ENCODE data around the gene C22orf31. TPM values are rescaled to one million over a fixed set of nuclear protein-coding genes. Genes with fewer than 3 reads are reported as not detected.

Gene C22orf31
- total RNA-seq, 2 donors from 2014 or later = 0.32 TPM; not detected in 1

GRCh38 chr22:29037340-29037932 is 24.2 kb downstream of the C22orf31 start:
- peaks cover 1% of the 10 kb centered on the region for H3K4me1 ChIP-seq
- no peaks in the 10 kb centered on the region for H3K36me3 ChIP-seq
- intact Hi-C loops (cut with DNase I) = no loop called here
- no peaks in the 10 kb centered on the region for H3K9me3 ChIP-seq
- no peak for TF ChIP-seq CTCF (IDR thresholded peaks at IDR 0.05)
- H3K27me3 ChIP-seq = no peaks in the 10 kb centered on the region
- no peak overlapping the region for H3K4me3 ChIP-seq
- DNase-seq = no peak
- peak overlapping the region in 1 of 2 donors; percentile 40 for H3K9ac ChIP-seq (ENCODE audit: low read depth in 2 of 2, low read length in 2 of 2)
- peak overlapping the region; percentile 49 for H3K27ac ChIP-seq

DNA sequence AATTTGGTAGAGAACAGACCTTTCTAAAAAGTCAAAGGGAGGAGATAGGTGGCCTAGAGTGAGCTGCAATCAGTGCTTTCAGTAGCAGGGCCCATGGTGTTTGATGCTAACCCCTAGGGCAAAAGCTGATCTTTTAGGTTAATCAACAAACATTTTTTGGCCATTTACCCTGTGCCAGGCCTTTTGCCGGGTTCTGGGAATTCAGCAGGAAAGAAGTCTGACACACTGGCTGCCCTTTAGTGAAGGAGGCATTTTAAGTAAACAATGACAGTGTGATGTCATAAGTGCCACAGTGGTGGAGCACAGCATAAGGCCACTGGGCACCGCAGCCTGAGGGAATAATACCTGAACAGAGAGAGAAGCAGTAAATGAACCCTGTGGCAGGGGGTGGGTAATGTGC is 29.0 kb downstream of the C22orf31 start:
- Histone ChIP-seq H3K9ac (ENCODE audit: low read depth in 2 of 2, low read length in 2 of 2) (no peak overlapping the region), H3K27me3 (no peaks in the 10 kb centered on the region), H3K27ac (peak overlapping the region; percentile 35), H3K9me3 (no peaks in the 10 kb centered on the region), H3K4me3 (no peak overlapping the region), H3K4me1 (peaks cover 5% of the 10 kb centered on the region), H3K36me3 (no peaks in the 10 kb centered on the region)
- DNase-seq = no peak
- intact Hi-C loops (cut with DNase I) = no loop called here
- TF ChIP-seq CTCF (IDR thresholded peaks at IDR 0.05) = no peak

- intact Hi-C loops (cut with DNase I) = no loop called here
- Histone ChIP-seq H3K4me1 (peaks cover 5% of the 10 kb centered on the region), H3K36me3 (no peaks in the 10 kb centered on the region), H3K27ac (peak overlapping the region; percentile 35), H3K9me3 (no peaks in the 10 kb centered on the region), H3K9ac (ENCODE audit: low read depth in 2 of 2, low read length in 2 of 2) (peak overlapping the region; percentile 44 to 83), H3K27me3 (no peaks in the 10 kb centered on the region), H3K4me3 (no peak overlapping the region)
- no peak for DNase-seq
- TF ChIP-seq CTCF (IDR thresholded peaks at IDR 0.05) = no peak
Measured at GRCh38 chr22:29032014-29032475, 29.6 kb downstream of the C22orf31 start.

DNA sequence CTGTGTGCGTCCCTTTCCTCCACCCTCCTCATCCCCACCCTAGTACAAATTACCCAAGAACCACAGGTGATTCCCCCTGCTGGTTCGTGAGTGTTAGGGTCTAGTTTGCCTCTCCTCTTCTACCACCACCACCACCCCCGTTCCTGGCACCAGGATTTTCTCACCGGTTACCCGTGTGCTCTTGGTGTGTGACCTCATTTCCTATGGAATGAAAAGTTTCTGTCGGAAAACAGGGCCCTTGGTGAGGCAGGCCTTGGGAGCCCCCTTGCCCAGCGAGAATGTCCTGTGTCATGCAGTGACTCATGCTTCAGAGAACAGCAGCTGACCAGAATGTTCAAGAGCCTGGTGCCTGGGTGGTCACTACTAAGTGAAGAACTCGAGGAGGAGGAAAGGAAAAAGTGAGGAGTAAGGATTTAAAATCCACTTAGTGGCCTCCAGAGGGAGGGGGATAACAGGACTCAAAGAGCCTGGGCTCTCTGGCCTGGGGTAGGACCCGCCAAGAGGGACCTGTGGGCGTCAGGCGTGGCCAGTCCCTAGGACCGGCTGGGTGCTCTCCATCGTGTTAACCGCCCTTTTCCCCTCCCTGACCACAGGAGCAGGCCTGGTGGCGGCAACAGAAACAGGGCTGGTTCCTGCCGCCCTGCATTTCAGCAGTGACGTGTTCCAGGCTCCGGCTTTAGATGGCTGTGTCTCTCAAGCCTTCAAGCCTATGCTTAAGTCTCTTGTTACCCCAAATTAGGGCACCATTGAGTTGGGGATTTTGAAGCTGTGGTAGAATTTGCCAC is 30.2 kb downstream of the C22orf31 start:
- Histone ChIP-seq H3K9me3 (no peaks in the 10 kb centered on the region), H3K36me3 (no peaks in the 10 kb centered on the region), H3K4me3 (no peak overlapping the region), H3K4me1 (peaks cover 5% of the 10 kb centered on the region), H3K27me3 (no peaks in the 10 kb centered on the region), H3K27ac (peak overlapping the region; percentile 35), H3K9ac (ENCODE audit: low read depth in 2 of 2, low read length in 2 of 2) (peak overlapping the region; percentile 44 to 83)
- DNase-seq = peak; percentile 58
- TF ChIP-seq CTCF (IDR thresholded peaks at IDR 0.05) = no peak
- intact Hi-C loops (cut with DNase I) = no loop called here

- H3K4me1 ChIP-seq = peaks cover 5% of the 10 kb centered on the region
- intact Hi-C loops (cut with DNase I) = no loop called here
- peak overlapping the region; percentile 35 for H3K27ac ChIP-seq
- peak overlapping the region; percentile 37 to 83 for H3K9ac ChIP-seq (ENCODE audit: low read depth in 2 of 2, low read length in 2 of 2)
- TF ChIP-seq CTCF (IDR thresholded peaks at IDR 0.05) = no peak
- H3K9me3 ChIP-seq = no peaks in the 10 kb centered on the region
- no peaks in the 10 kb centered on the region for H3K36me3 ChIP-seq
- DNase-seq = peak; percentile 90
- H3K27me3 ChIP-seq = no peaks in the 10 kb centered on the region
- H3K4me3 ChIP-seq = peak overlapping the region; percentile 31
Measured at GRCh38 chr22:29030618-29031226, 30.9 kb downstream of the C22orf31 start.

All from colonic mucosa (tissue), 4 donors.